K562 (cell line): ENCODE results near the gene AIFM3. TPM values are rescaled to one million over a fixed set of nuclear protein-coding genes. Genes with fewer than 3 reads are reported as not detected.

Source experiments
- GABPB2 ChIP-seq: fragments of 250-450 bp; sonication (Bioruptor Pico); conservative IDR thresholded peaks from 2 replicates; pipeline ENCODE4 v1.5.1; 2021; ENCODE audit warnings: mild to moderate bottlenecking
- HMGN3 ChIP-seq: IDR thresholded peaks from 2 replicates; pipeline ENCODE4 v1.6.1; 2011; ENCODE audit warnings: borderline replicate concordance, low read depth, mild to moderate bottlenecking, mixed read lengths, low read length; ENCODE audit not compliant: insufficient read length; ENCODE audit errors: extremely low read depth
- HNRNPK ChIP-seq: fragments of 200-400 bp; formaldehyde crosslinking; IDR thresholded peaks from one replicate; pipeline ENCODE4 v1.6.1; 2018; ENCODE audit warnings: mild to moderate bottlenecking, low read depth, low read length; ENCODE audit not compliant: poor library complexity, severe bottlenecking
- MAFK ChIP-seq: IDR thresholded peaks from 2 replicates; pipeline ENCODE4 v1.6.1; 2011; ENCODE audit warnings: low read length, improper control_type of control experiment
- MCM3 ChIP-seq: fragments of 450-650 bp; IDR thresholded peaks from 2 replicates; pipeline ENCODE4 v1.6.1; 2016
- MCM5 ChIP-seq: fragments of 450-650 bp; IDR thresholded peaks from 2 replicates; pipeline ENCODE4 v1.6.1; 2016; ENCODE audit warnings: low read depth
- NCOA1 ChIP-seq: fragments of 450-650 bp; IDR thresholded peaks from 2 replicates; pipeline ENCODE4 v1.6.1; 2016; ENCODE audit warnings: low read depth
- NR2F6 ChIP-seq: fragments of 450-650 bp; formaldehyde crosslinking; IDR thresholded peaks from 2 replicates; pipeline ENCODE4 v1.4.0; 2020; ENCODE audit warnings: mild to moderate bottlenecking
- SMARCA4 ChIP-seq: fragments of 450-650 bp; IDR thresholded peaks from 2 replicates; pipeline ENCODE4 v1.6.1; 2016
- TFE3 ChIP-seq: fragments of 450-650 bp; formaldehyde crosslinking; IDR thresholded peaks from 2 replicates; pipeline ENCODE4 v1.4.0; 2020; ENCODE audit warnings: mild to moderate bottlenecking, mixed read lengths
- USF2 ChIP-seq: sonication (generic); formaldehyde crosslinking; IDR thresholded peaks from 2 replicates; pipeline ENCODE4 v1.5.0; 2020; ENCODE audit warnings: missing genetic modification reagents
- WHSC1 ChIP-seq: IDR thresholded peaks from one replicate; pipeline ENCODE4 v1.6.1; 2012; ENCODE audit warnings: low read length, control low read depth, inconsistent platforms
- ZFP30 ChIP-seq: fragments of 250-450 bp; sonication (Bioruptor Pico); IDR thresholded peaks from 2 replicates; pipeline ENCODE4 v1.8.0; 2022; ENCODE audit warnings: moderate library complexity, mild to moderate bottlenecking, inconsistent platforms, borderline replicate concordance
- ZFX ChIP-seq: sonication (generic); formaldehyde crosslinking; IDR thresholded peaks from 2 replicates; pipeline ENCODE4 v1.8.0; 2022; ENCODE audit warnings: mild to moderate bottlenecking, missing genetic modification reagents, moderate library complexity
- ZNF282 ChIP-seq: sonication (generic); formaldehyde crosslinking; IDR thresholded peaks from 2 replicates; pipeline ENCODE4 v1.8.1; 2023; ENCODE audit warnings: missing genetic modification reagents
- ZNF324 ChIP-seq: fragments of 250-450 bp; sonication (Bioruptor Pico); IDR thresholded peaks from 2 replicates; pipeline ENCODE4 v1.4.0; 2020; ENCODE audit warnings: mild to moderate bottlenecking
- ZNF584 ChIP-seq: fragments of 200-800 bp; sonication (Bioruptor generic); IDR thresholded peaks from 2 replicates; pipeline ENCODE4 v1.6.1; 2016; ENCODE audit warnings: low read depth, mild to moderate bottlenecking, missing genetic modification characterization, missing compliant biosample characterization
- polyA plus RNA-seq, 8 experiments: library from polyadenylated mRNA; depleted of rRNA in 4 of 8; stranded (reverse) in 5 of 8; unstranded in 3 of 8; fragments of >200 nt; fragmentation: Nextera tagmentation in 2 of 8; fragmentation: Illumina TruSeq in 1 of 8; extraction: Ambion mirVana in 2 of 8; extraction: Trizol in 1 of 8; gene quantifications; 2 replicates each; pipeline versions ENCODE4 v1.2.1 to v1.2.3, GENCODE V29; 2011 to 2014; ENCODE audit warnings: inconsistent platforms in 1 of 8, missing spikeins in 1 of 8
- total RNA-seq, 7 experiments: library from RNA; depleted of rRNA in 6 of 7; stranded (reverse); fragments of >200 nt in 6 of 7; fragmentation: Illumina TruSeq in 2 of 7; extraction: Trizol in 2 of 7; gene quantifications; 2 replicates each; pipeline versions ENCODE4 v1.2.1 to v1.2.3, GENCODE V29; 2011 to 2021; ENCODE audit warnings: low replicate concordance in 1 of 7

The AIFM3 gene
- total and polyA plus RNA-seq, 9 of the 15 experiments (the other 6 are each of a cell fraction or from before 2014, with no cell fraction given): 0.03 to 0.20 (median 0.07) TPM; not detected in 1

- TF ChIP-seq MAFK: no peak
- no peak for TF ChIP-seq GABPB2 (CRISPR knock-in tag)
- no peak for TF ChIP-seq HNRNPK
- TF ChIP-seq ZNF282: no peak
- no peak for TF ChIP-seq MCM3
- TF ChIP-seq WHSC1: no peak
- no peak for TF ChIP-seq HMGN3
- no peak for TF ChIP-seq SMARCA4
- no peak for TF ChIP-seq ZFX (CRISPR knock-in tag)
- TF ChIP-seq ZFP30 (CRISPR knock-in tag): no peak
- TF ChIP-seq TFE3: no peak
- no peak for TF ChIP-seq USF2 (CRISPR knock-in tag)
- TF ChIP-seq ZNF584 (CRISPR knock-in tag): no peak
- no peak for TF ChIP-seq ZNF324 (CRISPR knock-in tag)
- TF ChIP-seq NCOA1: no peak
- TF ChIP-seq NR2F6: no peak
- no peak for TF ChIP-seq MCM5
Observed at GRCh38 chr22:20992456-20993303, 25.6 kb downstream of the AIFM3 start (continued).
